ENCODE results near the gene WDFY1.

- no peak for TF ChIP-seq CTCF (conservative IDR thresholded peaks at IDR 0.05; ENCODE audit: low read length)
- no peak for TF ChIP-seq EZH2phosphoT487 (IDR thresholded peaks at IDR 0.05; ENCODE audit: borderline replicate concordance, low read depth, low read length)
Measured at GRCh38 chr2:223980803-223981202, 35.7 kb upstream of the WDFY1 start.
